ENCODE measurements around the gene HOXB1. TPM values are rescaled to one million over a fixed set of nuclear protein-coding genes. Genes with fewer than 3 reads are reported as not detected.

The HOXB1 gene
- total RNA-seq, 1 donor from 2014 or later, result not detected

DNA sequence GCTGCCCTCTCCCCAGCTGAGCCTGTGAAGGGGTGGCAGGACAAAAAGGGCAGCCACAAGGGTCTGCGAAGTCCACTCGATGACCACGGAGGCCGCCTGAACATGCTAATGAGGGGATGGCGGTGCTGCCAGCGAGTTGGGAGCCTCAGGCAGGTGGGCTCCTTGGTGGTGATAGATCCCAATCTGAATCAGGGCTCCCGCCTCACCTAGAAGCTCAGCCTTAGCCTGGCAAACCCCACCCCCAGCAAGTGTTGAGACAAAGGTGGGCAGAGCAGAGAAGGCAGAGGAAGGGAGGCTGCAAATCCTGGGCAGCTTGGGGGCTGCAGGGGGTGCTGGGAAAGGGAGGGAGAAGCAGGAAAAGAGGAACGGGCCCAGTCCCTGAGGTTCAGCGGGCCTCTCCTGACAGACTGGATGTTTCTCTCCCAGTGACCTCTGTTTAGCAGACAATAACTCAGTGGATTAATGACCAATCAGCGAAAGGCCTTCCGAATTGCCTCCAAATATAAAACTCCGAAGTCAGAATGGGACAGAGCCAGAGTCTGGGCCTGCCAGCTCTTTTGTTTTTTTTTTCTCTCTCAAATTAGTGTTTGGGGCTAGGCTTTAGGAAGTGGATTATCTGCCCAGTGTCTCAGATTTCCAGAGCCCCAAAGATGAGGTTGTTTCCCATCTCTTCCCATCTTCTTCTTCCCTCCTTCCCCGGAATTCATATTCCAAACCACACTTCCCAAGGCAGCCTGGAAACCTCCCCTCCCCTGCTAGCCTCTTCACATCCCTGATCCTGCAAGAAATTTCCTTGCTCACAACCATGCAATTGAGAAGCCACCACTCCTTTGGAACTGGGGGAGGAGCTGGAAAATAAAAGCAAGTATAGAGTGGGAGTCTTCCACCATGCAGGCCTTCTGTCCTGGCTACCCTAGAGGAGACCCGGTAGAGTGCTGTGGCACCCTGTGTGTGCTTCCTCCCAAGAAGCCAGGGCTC, 29.3 kb upstream of the HOXB1 start:
- no peaks in the 10 kb centered on the region for H3K9me3 Mint-ChIP-seq (ENCODE audit: unreplicated experiment)
- H3K27me3 Mint-ChIP-seq (ENCODE audit: unreplicated experiment), result peaks cover 83% of the 10 kb centered on the region
- TF ChIP-seq, protein P1, sequence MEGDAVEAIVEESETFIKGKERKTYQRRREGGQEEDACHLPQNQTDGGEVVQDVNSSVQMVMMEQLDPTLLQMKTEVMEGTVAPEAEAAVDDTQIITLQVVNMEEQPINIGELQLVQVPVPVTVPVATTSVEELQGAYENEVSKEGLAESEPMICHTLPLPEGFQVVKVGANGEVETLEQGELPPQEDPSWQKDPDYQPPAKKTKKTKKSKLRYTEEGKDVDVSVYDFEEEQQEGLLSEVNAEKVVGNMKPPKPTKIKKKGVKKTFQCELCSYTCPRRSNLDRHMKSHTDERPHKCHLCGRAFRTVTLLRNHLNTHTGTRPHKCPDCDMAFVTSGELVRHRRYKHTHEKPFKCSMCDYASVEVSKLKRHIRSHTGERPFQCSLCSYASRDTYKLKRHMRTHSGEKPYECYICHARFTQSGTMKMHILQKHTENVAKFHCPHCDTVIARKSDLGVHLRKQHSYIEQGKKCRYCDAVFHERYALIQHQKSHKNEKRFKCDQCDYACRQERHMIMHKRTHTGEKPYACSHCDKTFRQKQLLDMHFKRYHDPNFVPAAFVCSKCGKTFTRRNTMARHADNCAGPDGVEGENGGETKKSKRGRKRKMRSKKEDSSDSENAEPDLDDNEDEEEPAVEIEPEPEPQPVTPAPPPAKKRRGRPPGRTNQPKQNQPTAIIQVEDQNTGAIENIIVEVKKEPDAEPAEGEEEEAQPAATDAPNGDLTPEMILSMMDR (IDR thresholded peaks at IDR 0.05), result no peak
- no peaks in the 10 kb centered on the region for H3K36me3 Mint-ChIP-seq (ENCODE audit: unreplicated experiment)
- no peaks in the 10 kb centered on the region for H3K4me1 Mint-ChIP-seq (ENCODE audit: unreplicated experiment)
- no peak for DNase-seq (ENCODE audit: extremely low spot score, unreplicated experiment)
- no peak overlapping the region for H3K4me3 Mint-ChIP-seq (ENCODE audit: unreplicated experiment)
- no peak overlapping the region for H3K27ac Mint-ChIP-seq (ENCODE audit: unreplicated experiment)

DNA sequence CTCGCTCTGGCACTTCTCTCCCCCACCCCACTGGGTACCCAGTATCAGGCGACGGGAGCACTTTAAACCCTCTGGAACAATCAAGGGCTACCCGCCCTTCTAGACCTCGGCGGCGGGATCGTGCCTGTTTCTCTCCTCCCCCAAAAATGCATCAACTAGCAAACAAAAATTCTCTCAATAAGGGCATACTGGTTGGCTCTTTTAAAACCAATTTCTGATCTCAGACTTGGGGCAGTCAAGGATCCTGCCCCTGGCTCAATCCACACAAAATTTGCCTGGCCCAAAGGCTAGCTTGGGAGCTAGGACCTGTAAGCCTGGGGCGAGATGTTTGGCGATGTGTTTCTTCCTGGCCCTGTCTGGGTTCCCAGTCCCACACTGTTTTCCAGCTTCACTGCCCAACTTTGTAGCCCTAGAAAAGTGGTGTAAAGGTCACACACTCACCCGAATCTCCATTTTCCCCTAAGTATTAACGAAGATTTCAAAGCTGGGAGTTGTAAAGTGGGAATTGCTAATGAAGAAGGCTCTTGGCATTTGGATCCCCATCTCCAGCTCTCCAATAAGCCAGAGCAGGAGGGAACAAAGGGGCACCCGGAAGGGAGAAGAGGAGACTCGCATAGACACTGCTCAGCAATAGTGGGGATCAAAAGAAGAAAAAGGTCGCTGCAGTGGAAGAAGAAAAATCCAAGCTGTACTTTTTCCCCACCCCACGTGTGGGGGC, 28.5 kb upstream of the HOXB1 start:
- DNase-seq (ENCODE audit: extremely low spot score, unreplicated experiment), result no peak
- TF ChIP-seq, protein P1 (IDR thresholded peaks at IDR 0.05), result no peak
- Mint-ChIP-seq H3K4me1 (ENCODE audit: unreplicated experiment) (peaks cover 1% of the 10 kb centered on the region), H3K27me3 (ENCODE audit: unreplicated experiment) (peaks cover 91% of the 10 kb centered on the region), H3K27ac (ENCODE audit: unreplicated experiment) (no peak overlapping the region), H3K9me3 (ENCODE audit: unreplicated experiment) (no peaks in the 10 kb centered on the region), H3K36me3 (ENCODE audit: unreplicated experiment) (no peaks in the 10 kb centered on the region), H3K4me3 (ENCODE audit: unreplicated experiment) (no peak overlapping the region)

DNA sequence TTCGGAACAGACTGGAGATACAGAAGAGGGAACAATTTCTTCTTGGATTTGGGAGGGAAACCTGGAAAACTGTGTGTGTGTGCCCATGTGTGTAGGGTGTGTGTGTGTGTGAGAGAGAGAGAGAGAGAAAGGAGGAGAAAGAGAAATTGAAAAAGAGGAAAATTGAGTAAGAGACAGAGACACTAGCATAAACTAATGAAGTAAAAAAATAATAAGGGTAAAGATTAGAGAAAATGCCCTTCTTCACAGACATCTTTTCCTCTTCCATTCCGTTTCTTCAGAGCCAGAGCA, 28.0 kb upstream of the HOXB1 start:
- peaks cover 3% of the 10 kb centered on the region for H3K4me1 Mint-ChIP-seq (ENCODE audit: unreplicated experiment)
- DNase-seq (ENCODE audit: extremely low spot score, unreplicated experiment), result no peak
- H3K4me3 Mint-ChIP-seq (ENCODE audit: unreplicated experiment), result no peak overlapping the region
- TF ChIP-seq, protein P1 (IDR thresholded peaks at IDR 0.05), result no peak
- peaks cover 95% of the 10 kb centered on the region for H3K27me3 Mint-ChIP-seq (ENCODE audit: unreplicated experiment)
- no peaks in the 10 kb centered on the region for H3K36me3 Mint-ChIP-seq (ENCODE audit: unreplicated experiment)
- H3K9me3 Mint-ChIP-seq (ENCODE audit: unreplicated experiment), result no peaks in the 10 kb centered on the region
- no peak overlapping the region for H3K27ac Mint-ChIP-seq (ENCODE audit: unreplicated experiment)

DNA sequence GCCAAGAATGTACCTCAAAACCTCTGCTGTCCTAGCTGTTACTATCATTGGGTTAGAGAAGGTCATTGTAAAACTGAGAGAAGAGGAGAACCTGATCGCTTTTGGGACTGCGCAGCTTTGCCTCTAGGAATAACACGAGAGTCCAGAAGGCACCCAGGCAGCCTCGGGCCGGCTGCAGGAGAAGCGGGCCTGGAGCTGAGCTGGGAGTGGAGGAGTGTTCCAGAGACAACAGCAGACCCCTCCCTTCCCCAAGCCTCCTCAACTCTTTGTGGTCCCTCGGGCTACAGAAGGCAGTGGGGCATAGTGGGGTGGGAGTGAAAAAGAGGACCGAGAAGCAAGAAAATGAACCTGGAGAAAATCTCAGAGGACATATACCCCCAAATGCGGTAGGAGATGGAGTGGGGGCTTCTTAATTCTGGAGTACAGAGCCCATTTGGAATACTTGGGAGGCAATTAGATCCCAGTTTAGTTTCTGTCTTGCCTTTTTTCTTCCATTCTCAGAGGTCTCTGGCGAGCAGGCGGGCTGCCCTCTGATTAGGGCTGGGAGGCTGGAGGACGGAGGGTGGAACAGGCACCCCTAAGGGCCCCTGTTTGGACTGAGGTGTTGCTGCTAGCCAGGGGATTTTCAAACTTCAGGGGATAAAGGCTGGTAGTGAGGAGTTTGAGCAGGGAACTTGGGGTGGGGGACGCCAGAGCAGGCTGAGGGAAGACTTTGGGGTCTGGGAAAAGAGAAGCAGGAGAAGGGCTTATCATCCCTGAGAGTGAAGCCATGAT, 27.4 kb upstream of the HOXB1 start:
- Mint-ChIP-seq H3K27me3 (ENCODE audit: unreplicated experiment) (peaks cover 95% of the 10 kb centered on the region), H3K27ac (ENCODE audit: unreplicated experiment) (no peak overlapping the region), H3K9me3 (ENCODE audit: unreplicated experiment) (no peaks in the 10 kb centered on the region), H3K4me1 (ENCODE audit: unreplicated experiment) (peaks cover 3% of the 10 kb centered on the region), H3K4me3 (ENCODE audit: unreplicated experiment) (no peak overlapping the region), H3K36me3 (ENCODE audit: unreplicated experiment) (no peaks in the 10 kb centered on the region)
- TF ChIP-seq, protein P1 (IDR thresholded peaks at IDR 0.05), result no peak
- DNase-seq (ENCODE audit: extremely low spot score, unreplicated experiment), result no peak

Measured in osteocyte (in vitro differentiated cells).